Gastroesophageal sphincter (tissue), 3 donors: ENCODE results near the gene PEX10.

Experiments used
- CTCF ChIP-seq, 4 experiments: fragments of 200-600 bp in 2 of 4; fragments of 450-650 bp in 2 of 4; sonication (generic) in 1 of 4; IDR thresholded peaks; one replicate each; pipeline ENCODE4 v1.5.1; 2017 to 2019; ENCODE audit warnings: antibody characterized with exemption in 4 of 4, mild to moderate bottlenecking in 2 of 4, moderate library complexity in 2 of 4
- EP300 ChIP-seq: sonication (generic); formaldehyde crosslinking; IDR thresholded peaks from one replicate; pipeline ENCODE4 v1.6.1; 2017; ENCODE audit warnings: antibody characterized with exemption, mild to moderate bottlenecking
- POLR2A ChIP-seq, 2 donors: fragments of 450-650 bp; IDR thresholded peaks; one replicate each; pipeline ENCODE4 v1.6.1; 2017; ENCODE audit warnings: antibody characterized with exemption in 2 of 2, mild to moderate bottlenecking in 2 of 2, moderate library complexity in 1 of 2
- POLR2AphosphoS5 ChIP-seq: sonication (generic); formaldehyde crosslinking; IDR thresholded peaks from one replicate; pipeline ENCODE4 v1.6.1; 2017; ENCODE audit warnings: antibody characterized with exemption

GRCh38 chr1:2380816-2381591 is 31.4 kb downstream of the PEX10 start:
- TF ChIP-seq CTCF (IDR thresholded peaks at IDR 0.05) (no peak), POLR2A (IDR thresholded peaks at IDR 0.05) (no peak), POLR2AphosphoS5 (no peak), EP300 (no peak)
